Adrenal gland (tissue), 5 donors: ENCODE data around the gene STARD10.
A peak's percentile ranks its signal among the peaks of the same experiment; 100 is the strongest.

Experiments used
- CTCF ChIP-seq, 6 experiments: fragments of 450-650 bp in 4 of 6; fragments of 200-600 bp in 2 of 6; sonication (generic) in 1 of 6; IDR thresholded peaks; 1 replicate in 5 of 6; 2 replicates in 1 of 6; pipeline versions ENCODE4 v1.5.1 to v1.8.0; 2016 to 2021; ENCODE audit warnings: antibody characterized with exemption in 6 of 6, mild to moderate bottlenecking in 2 of 6, moderate library complexity in 1 of 6
- POLR2A ChIP-seq, 2 donors: fragments of 450-650 bp; IDR thresholded peaks; one replicate each; pipeline ENCODE4 v1.6.1; 2017; ENCODE audit warnings: antibody characterized with exemption in 2 of 2, mild to moderate bottlenecking in 2 of 2, moderate library complexity in 1 of 2
- donor health status: DM: no; HTN: no; CAD: no.

- peak; percentile 32 to 59 (median 51) for TF ChIP-seq CTCF (IDR thresholded peaks at IDR 0.05)
- no peak for TF ChIP-seq POLR2A (IDR thresholded peaks at IDR 0.05)
Measured at GRCh38 chr11:72812967-72813739, 19.3 kb upstream of the STARD10 start.
